Endothelial cell of umbilical vein (primary cell): ENCODE data around the gene SHKBP1.

ENCODE experiments used
- JUN ChIP-seq: IDR thresholded peaks from 2 replicates; pipeline ENCODE4 v1.6.1; 2011; ENCODE audit warnings: borderline replicate concordance, low read depth; ENCODE audit not compliant: insufficient read length, insufficient read depth
- POLR2A ChIP-seq: IDR thresholded peaks from 2 replicates; pipeline ENCODE4 v1.6.1; 2012; ENCODE audit warnings: low read depth, mild to moderate bottlenecking, control low read depth, low read length
- POLR2AphosphoS5 ChIP-seq: IDR thresholded peaks from 2 replicates; pipeline ENCODE4 v1.6.1; 2012; ENCODE audit warnings: low read depth, mild to moderate bottlenecking, control low read depth, low read length, moderate library complexity; ENCODE audit not compliant: insufficient read depth
- TF ChIP-seq, protein P1 (sequence below), 2 donors: IDR thresholded peaks; 1 replicate in 1 of 2; 2 replicates in 1 of 2; pipeline ENCODE4 v1.5.1; 2011; ENCODE audit warnings: low read length in 2 of 2, mild to moderate bottlenecking in 2 of 2, moderate library complexity in 2 of 2, control low read depth in 1 of 2, inconsistent platforms in 1 of 2, low read depth in 1 of 2; ENCODE audit not compliant: insufficient read depth in 1 of 2; ENCODE audit errors: extremely low read depth in 1 of 2
- TF ChIP-seq, protein P2 (sequence below): IDR thresholded peaks from 2 replicates; pipeline ENCODE4 v1.6.1; 2011; ENCODE audit not compliant: insufficient read depth, insufficient read length

- TF ChIP-seq POLR2AphosphoS5 (no peak), POLR2A (no peak), JUN (no peak)
- TF ChIP-seq, protein P1, sequence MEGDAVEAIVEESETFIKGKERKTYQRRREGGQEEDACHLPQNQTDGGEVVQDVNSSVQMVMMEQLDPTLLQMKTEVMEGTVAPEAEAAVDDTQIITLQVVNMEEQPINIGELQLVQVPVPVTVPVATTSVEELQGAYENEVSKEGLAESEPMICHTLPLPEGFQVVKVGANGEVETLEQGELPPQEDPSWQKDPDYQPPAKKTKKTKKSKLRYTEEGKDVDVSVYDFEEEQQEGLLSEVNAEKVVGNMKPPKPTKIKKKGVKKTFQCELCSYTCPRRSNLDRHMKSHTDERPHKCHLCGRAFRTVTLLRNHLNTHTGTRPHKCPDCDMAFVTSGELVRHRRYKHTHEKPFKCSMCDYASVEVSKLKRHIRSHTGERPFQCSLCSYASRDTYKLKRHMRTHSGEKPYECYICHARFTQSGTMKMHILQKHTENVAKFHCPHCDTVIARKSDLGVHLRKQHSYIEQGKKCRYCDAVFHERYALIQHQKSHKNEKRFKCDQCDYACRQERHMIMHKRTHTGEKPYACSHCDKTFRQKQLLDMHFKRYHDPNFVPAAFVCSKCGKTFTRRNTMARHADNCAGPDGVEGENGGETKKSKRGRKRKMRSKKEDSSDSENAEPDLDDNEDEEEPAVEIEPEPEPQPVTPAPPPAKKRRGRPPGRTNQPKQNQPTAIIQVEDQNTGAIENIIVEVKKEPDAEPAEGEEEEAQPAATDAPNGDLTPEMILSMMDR (IDR thresholded peaks at IDR 0.05; ENCODE audit: extremely low read depth in 1 of 2, insufficient read depth in 1 of 2, low read depth in 1 of 2, low read length in 2 of 2) = no peak
- TF ChIP-seq, protein P2, sequence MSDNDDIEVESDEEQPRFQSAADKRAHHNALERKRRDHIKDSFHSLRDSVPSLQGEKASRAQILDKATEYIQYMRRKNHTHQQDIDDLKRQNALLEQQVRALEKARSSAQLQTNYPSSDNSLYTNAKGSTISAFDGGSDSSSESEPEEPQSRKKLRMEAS = no peak
Measured at GRCh38 chr19:40589591-40590429, 13.1 kb downstream of the SHKBP1 start.
